Ascending aorta (tissue), 2 donors: ENCODE data around the gene RAPGEF4. TPM values are rescaled to one million over a fixed set of nuclear protein-coding genes. Genes with fewer than 3 reads are reported as not detected.

Experiments used
- DNase-seq, 2 donors: peaks; one replicate each; pipeline ENCODE4 v3.0.0-alpha.2; 2019; ENCODE audit warnings: low spot score in 2 of 2
- H3K27ac ChIP-seq, 2 donors: fragments of 200-600 bp; sonication (generic); one replicate each; pipeline ENCODE4 v1.5.1; 2016 to 2017; ENCODE audit warnings: mild to moderate bottlenecking in 1 of 2
- H3K27me3 ChIP-seq: fragments of 200-600 bp; sonication (generic); one replicate; pipeline ENCODE4 v1.5.1; 2017
- H3K36me3 ChIP-seq, 2 donors: fragments of 200-600 bp; sonication (generic); one replicate each; pipeline ENCODE4 v1.5.1; 2016
- H3K4me1 ChIP-seq, 2 donors: fragments of 200-600 bp; sonication (generic); one replicate each; pipeline ENCODE4 v1.5.1; 2016 to 2017; ENCODE audit warnings: mild to moderate bottlenecking in 1 of 2
- H3K4me3 ChIP-seq, 2 donors: fragments of 200-600 bp; sonication (generic); one replicate each; pipeline ENCODE4 v1.5.1; 2016 to 2017; ENCODE audit warnings: mild to moderate bottlenecking in 1 of 2
- H3K9me3 ChIP-seq, 2 donors: fragments of 200-600 bp; sonication (generic); one replicate each; pipeline ENCODE4 v1.5.1; 2016
- intact Hi-C: fragments of 100-400 bp; cut with DNase I; formaldehyde crosslinking; loops from one replicate; pipeline ENCODE4 v1.15.1; 2023
- total RNA-seq: library from RNA; depleted of rRNA; stranded (reverse); fragments of >200 nt; gene quantifications from one replicate; pipeline ENCODE4 v1.1.0, GENCODE V29; 2016
- TF ChIP-seq, protein P1 (sequence below), 3 experiments: fragments of 200-600 bp in 2 of 3; fragments of 450-650 bp in 1 of 3; sonication (generic) in 2 of 3; IDR thresholded peaks; one replicate each; pipeline ENCODE4 v1.5.1; 2016 to 2019; ENCODE audit warnings: antibody characterized with exemption in 3 of 3, mild to moderate bottlenecking in 1 of 3, moderate library complexity in 1 of 3

Gene RAPGEF4
- total RNA-seq, 1 donor from 2014 or later = 79.9 TPM

DNA sequence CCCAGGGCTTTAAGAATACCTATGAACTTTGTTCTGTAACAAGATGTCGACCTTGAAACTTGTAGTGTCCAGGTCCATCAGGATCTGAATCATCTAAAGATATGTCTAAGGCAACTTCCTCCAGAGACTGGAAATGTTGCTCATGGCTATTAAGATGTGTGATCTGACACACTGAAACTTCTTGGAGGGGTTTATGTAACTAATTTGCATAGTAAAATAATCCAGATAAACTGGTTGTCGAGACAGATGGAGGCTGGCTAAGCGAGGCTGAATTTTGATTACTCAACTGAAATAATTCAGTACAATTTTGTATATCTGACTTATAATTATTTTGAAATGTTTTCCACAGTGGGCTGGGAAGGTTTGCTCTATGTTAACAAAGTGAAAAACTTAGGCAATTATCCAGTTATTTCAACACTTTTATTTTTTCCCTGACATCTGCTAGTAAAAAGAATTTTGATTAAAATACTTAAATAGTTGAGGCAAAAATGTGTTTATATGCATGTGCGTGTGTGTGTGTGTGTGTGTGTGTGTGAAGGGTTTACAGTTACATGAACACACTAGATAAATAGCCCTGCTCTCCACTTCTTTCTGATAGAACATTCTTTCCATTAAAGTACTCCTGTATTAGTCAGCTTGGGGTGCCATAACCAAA lies 328.6 kb downstream of the RAPGEF4 start:
- H3K4me1 ChIP-seq = peaks cover 0 to 3% of the 10 kb centered on the region in 2 donors
- no peak for DNase-seq
- intact Hi-C loops = no loop called here
- no peak overlapping the region for H3K27ac ChIP-seq
- TF ChIP-seq, protein P1, sequence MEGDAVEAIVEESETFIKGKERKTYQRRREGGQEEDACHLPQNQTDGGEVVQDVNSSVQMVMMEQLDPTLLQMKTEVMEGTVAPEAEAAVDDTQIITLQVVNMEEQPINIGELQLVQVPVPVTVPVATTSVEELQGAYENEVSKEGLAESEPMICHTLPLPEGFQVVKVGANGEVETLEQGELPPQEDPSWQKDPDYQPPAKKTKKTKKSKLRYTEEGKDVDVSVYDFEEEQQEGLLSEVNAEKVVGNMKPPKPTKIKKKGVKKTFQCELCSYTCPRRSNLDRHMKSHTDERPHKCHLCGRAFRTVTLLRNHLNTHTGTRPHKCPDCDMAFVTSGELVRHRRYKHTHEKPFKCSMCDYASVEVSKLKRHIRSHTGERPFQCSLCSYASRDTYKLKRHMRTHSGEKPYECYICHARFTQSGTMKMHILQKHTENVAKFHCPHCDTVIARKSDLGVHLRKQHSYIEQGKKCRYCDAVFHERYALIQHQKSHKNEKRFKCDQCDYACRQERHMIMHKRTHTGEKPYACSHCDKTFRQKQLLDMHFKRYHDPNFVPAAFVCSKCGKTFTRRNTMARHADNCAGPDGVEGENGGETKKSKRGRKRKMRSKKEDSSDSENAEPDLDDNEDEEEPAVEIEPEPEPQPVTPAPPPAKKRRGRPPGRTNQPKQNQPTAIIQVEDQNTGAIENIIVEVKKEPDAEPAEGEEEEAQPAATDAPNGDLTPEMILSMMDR (IDR thresholded peaks at IDR 0.05) = no peak
- no peaks in the 10 kb centered on the region for H3K36me3 ChIP-seq
- H3K4me3 ChIP-seq = no peak overlapping the region
- H3K27me3 ChIP-seq = no peaks in the 10 kb centered on the region
- no peaks in the 10 kb centered on the region for H3K9me3 ChIP-seq

GRCh38 chr2:173066887-173067676 lies 331.4 kb downstream of the RAPGEF4 start:
- TF ChIP-seq, protein P1 (IDR thresholded peaks at IDR 0.05) = no peak
- Histone ChIP-seq H3K4me1 (no peaks in the 10 kb centered on the region), H3K9me3 (no peaks in the 10 kb centered on the region), H3K4me3 (no peak overlapping the region), H3K27ac (no peak overlapping the region), H3K36me3 (no peaks in the 10 kb centered on the region), H3K27me3 (no peaks in the 10 kb centered on the region)
- intact Hi-C loops = no loop called here
- no peak for DNase-seq

GRCh38 chr2:173075056-173075780 lies 339.6 kb downstream of the RAPGEF4 start:
- peak overlapping the region; percentile 75 to 92 for H3K4me3 ChIP-seq
- peaks cover 3 to 23% of the 10 kb centered on the region in 2 donors for H3K4me1 ChIP-seq
- H3K9me3 ChIP-seq = no peaks in the 10 kb centered on the region
- TF ChIP-seq, protein P1 (IDR thresholded peaks at IDR 0.05) = no peak
- intact Hi-C loops = loop anchor here (1.0 to 10.0 kb wide), 4 partner anchors 48 to 890 kb away; partner anchors contain the start of gene SP3
- peak overlapping the region; percentile 96 to 100 for H3K27ac ChIP-seq
- DNase-seq = no peak
- H3K36me3 ChIP-seq = no peaks in the 10 kb centered on the region
- no peaks in the 10 kb centered on the region for H3K27me3 ChIP-seq

DNA sequence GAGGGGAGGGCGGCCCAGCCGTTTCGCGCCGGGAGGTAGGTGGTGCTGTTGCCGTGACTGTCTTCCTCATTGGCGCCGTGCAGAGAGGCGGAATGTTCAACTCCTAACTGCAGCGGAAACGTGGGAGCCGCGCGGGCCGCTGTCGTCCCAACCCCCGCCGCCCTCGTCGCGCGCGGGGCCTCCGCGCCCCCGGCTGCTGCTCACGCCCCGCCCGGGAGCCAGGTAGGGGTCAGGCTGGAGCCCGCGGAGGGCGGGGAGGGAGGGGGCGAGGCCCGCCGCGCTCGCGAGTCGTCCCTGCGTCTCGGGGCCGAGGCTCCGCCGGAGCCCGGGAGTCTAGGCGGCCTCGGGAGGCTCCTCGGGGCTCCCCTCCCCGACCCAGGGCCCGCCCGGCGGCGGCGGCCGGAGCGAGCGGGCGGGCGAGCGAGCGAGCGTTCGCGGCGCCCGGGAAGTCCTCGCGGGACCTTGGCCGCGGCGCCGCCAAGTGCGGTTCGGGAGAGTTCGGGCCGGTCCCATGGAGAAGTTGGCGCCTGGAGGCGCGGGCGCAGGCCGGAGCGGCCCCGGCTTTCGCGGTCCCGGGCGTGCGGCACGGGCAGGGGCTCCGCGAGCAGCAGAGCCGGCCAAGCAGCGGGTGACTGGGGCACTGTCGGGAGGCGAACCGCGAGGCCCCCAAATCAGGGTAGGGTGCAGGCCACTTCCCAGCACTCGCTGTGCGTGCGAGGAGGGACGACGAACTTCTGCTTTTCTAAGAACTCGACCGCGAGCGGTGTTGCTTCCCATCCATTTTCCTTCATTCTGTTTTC lies 340.3 kb downstream of the RAPGEF4 start, which contains the start of gene MAP3K20:
Gene MAP3K20, plus strand, starts transcription at position 66 of the 800 bp plus-strand sequence. CDS start 15,186 bp downstream, outside the sequence.
- Histone ChIP-seq H3K27ac (peak within 1 kb of the TSS; percentile 96 to 100), H3K4me1 (peaks cover 3 to 23% of the 10 kb centered on the region in 2 donors), H3K36me3 (no peaks in the 10 kb centered on the region), H3K4me3 (peak within 1 kb of the TSS; percentile 75 to 92), H3K27me3 (no peaks in the 10 kb centered on the region), H3K9me3 (no peaks in the 10 kb centered on the region)
- intact Hi-C loops = loop anchor here (1.0 to 10.0 kb wide), 5 partner anchors 27 to 889 kb away; partner anchors contain the start of gene SP3
- TF ChIP-seq, protein P1 (IDR thresholded peaks at IDR 0.05) = peak; percentile 16 to 49 (median 30)
- peak; percentile 42 to 89 for DNase-seq
